PFSK-1 (cell line): ENCODE measurements around the gene RAB30.

ENCODE experiments used
- POLR2AphosphoS5 ChIP-seq: IDR thresholded peaks from 2 replicates; pipeline ENCODE4 v1.6.1; 2012; ENCODE audit warnings: low read depth, mild to moderate bottlenecking, control low read depth, low read length, moderate library complexity
- TAF1 ChIP-seq: IDR thresholded peaks from 2 replicates; pipeline ENCODE4 v1.6.1; 2012; ENCODE audit warnings: low read length, control low read depth, borderline replicate concordance; ENCODE audit not compliant: insufficient read depth
- TF ChIP-seq, protein P1 (sequence below), 2 experiments: IDR thresholded peaks; 2 replicates each; pipeline versions ENCODE4 v1.6.1 to v1.8.0; 2011 to 2012; ENCODE audit warnings: low read depth in 2 of 2, low read length in 2 of 2, control low read depth in 1 of 2, inconsistent platforms in 1 of 2, mild to moderate bottlenecking in 1 of 2, moderate library complexity in 1 of 2; ENCODE audit not compliant: insufficient read depth in 1 of 2

DNA sequence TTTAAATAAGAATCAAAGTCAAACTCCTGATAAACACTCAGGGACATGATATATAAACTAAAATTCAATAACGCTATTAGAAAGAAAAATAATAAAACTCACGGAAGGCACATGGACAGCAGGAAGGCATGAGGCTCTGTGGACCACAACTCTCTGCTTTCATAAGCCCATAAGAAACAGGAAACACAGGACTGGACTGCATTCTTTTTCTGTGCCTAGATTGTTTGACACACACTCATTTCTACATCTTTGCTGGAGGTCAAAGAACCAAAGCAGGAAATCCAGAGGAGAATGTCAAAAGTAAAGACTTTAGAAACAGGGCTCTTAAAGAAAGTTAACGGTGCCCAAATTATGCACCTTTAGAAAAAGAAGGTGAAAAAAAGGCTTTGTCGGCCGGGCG is 71.3 kb downstream of the RAB30 start:
- TF ChIP-seq, protein P1, sequence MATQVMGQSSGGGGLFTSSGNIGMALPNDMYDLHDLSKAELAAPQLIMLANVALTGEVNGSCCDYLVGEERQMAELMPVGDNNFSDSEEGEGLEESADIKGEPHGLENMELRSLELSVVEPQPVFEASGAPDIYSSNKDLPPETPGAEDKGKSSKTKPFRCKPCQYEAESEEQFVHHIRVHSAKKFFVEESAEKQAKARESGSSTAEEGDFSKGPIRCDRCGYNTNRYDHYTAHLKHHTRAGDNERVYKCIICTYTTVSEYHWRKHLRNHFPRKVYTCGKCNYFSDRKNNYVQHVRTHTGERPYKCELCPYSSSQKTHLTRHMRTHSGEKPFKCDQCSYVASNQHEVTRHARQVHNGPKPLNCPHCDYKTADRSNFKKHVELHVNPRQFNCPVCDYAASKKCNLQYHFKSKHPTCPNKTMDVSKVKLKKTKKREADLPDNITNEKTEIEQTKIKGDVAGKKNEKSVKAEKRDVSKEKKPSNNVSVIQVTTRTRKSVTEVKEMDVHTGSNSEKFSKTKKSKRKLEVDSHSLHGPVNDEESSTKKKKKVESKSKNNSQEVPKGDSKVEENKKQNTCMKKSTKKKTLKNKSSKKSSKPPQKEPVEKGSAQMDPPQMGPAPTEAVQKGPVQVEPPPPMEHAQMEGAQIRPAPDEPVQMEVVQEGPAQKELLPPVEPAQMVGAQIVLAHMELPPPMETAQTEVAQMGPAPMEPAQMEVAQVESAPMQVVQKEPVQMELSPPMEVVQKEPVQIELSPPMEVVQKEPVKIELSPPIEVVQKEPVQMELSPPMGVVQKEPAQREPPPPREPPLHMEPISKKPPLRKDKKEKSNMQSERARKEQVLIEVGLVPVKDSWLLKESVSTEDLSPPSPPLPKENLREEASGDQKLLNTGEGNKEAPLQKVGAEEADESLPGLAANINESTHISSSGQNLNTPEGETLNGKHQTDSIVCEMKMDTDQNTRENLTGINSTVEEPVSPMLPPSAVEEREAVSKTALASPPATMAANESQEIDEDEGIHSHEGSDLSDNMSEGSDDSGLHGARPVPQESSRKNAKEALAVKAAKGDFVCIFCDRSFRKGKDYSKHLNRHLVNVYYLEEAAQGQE (IDR thresholded peaks at IDR 0.05; ENCODE audit: insufficient read depth in 1 of 2, low read depth in 2 of 2, low read length in 2 of 2): no peak
- TF ChIP-seq POLR2AphosphoS5 (no peak), TAF1 (no peak)
